Measurements from ENCODE around the gene LBHD1.

GRCh38 chr11:62621027-62621566, 51.0 kb downstream of the LBHD1 start:
- no peak for TF ChIP-seq CTCF (IDR thresholded peaks at IDR 0.05)
- TF ChIP-seq POLR2A (IDR thresholded peaks at IDR 0.05): no peak

Data from Peyer's patch (tissue), 4 donors.